ENCODE measurements around the gene SAE1. TPM values are rescaled to one million over a fixed set of nuclear protein-coding genes. Genes with fewer than 3 reads are reported as not detected.
A peak's percentile ranks its signal among the peaks of the same experiment; 100 is the strongest.

Gene SAE1
- polyA plus RNA-seq, 3 donors = 28.3 to 54.2 (median 46.5) TPM

DNA sequence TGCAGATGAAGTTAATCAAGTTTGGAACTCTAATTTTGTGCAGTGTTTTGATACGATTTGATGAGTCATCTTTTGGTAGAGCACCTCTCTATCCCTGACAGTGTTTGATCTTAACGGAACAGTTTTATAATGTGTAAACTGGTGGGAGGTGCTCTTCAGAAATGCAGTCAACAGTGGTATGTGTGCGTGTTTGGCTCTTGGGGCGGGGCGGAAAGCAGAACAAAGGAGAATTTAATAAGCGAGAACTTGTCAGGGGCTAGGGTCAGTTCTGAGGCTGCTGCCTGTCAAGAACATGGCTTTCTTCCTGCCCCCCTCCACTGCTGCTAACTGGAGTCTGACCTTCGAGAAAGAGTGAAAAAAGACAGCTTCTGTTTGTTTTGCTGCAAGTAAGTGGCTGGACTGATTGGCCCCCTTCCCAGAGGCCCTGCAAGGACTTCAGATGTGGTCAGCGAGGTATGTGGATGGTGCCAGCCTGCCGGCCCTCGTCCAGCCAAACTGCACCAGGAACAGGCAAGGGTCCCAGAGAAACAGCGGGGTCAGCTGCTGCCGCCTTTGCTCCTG lies 59.6 kb downstream of the SAE1 start:
- Mint-ChIP-seq H3K9me3 (no peaks in the 10 kb centered on the region), H3K4me3 (no peak overlapping the region), H3K36me3 (peaks cover 47 to 72% of the 10 kb centered on the region in 2 donors), H3K4me1 (no peaks in the 10 kb centered on the region), H3K27ac (peak overlapping the region in 1 of 7 donors; percentile 78), H3K27me3 (ENCODE audit: low read depth in 3 of 3) (peaks cover 0 to 2% (median 2%) of the 10 kb centered on the region in 3 donors)
- intact Hi-C loops (cut with micrococcal nuclease) = no loop called here
- H3K36me3 ChIP-seq (replicated peaks in 1 of 2; ENCODE audit: control insufficient read depth in 1 of 2, insufficient read depth in 2 of 2, low read length in 2 of 2) = peaks cover 27 to 71% of the 10 kb centered on the region in 2 donors
- no peaks in the 10 kb centered on the region for H4K20me1 ChIP-seq (ENCODE audit: insufficient read depth, low read length)
- H3K4me2 ChIP-seq (replicated peaks; ENCODE audit: extremely low read depth, low read length, poor library complexity, severe bottlenecking) = no peak overlapping the region
- no peak for DNase-seq
- H3K4me3 ChIP-seq (replicated peaks in 1 of 3; ENCODE audit: low read depth in 2 of 3, low read length in 3 of 3) = no peak overlapping the region
- H3K4me1 ChIP-seq (ENCODE audit: control insufficient read depth in 1 of 2, insufficient read depth in 2 of 2, low read length in 2 of 2) = no peaks in the 10 kb centered on the region
- TF ChIP-seq, protein P1, sequence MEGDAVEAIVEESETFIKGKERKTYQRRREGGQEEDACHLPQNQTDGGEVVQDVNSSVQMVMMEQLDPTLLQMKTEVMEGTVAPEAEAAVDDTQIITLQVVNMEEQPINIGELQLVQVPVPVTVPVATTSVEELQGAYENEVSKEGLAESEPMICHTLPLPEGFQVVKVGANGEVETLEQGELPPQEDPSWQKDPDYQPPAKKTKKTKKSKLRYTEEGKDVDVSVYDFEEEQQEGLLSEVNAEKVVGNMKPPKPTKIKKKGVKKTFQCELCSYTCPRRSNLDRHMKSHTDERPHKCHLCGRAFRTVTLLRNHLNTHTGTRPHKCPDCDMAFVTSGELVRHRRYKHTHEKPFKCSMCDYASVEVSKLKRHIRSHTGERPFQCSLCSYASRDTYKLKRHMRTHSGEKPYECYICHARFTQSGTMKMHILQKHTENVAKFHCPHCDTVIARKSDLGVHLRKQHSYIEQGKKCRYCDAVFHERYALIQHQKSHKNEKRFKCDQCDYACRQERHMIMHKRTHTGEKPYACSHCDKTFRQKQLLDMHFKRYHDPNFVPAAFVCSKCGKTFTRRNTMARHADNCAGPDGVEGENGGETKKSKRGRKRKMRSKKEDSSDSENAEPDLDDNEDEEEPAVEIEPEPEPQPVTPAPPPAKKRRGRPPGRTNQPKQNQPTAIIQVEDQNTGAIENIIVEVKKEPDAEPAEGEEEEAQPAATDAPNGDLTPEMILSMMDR (IDR thresholded peaks at IDR 0.05) = no peak
- H3K27me3 ChIP-seq (ENCODE audit: control insufficient read depth in 2 of 2, insufficient read depth in 2 of 2, low read length in 2 of 2) = no peaks in the 10 kb centered on the region
- H2AFZ ChIP-seq (ENCODE audit: insufficient read depth, low read depth, low read length, poor library complexity, severe bottlenecking) = no peak overlapping the region
- H3K9ac ChIP-seq (ENCODE audit: insufficient read depth, low read length, poor library complexity, severe bottlenecking) = no peak overlapping the region
- H3K9me3 ChIP-seq (replicated peaks in 1 of 2; ENCODE audit: control insufficient read depth in 1 of 2, insufficient read depth in 1 of 2, low read length in 2 of 2) = no peaks in the 10 kb centered on the region
- no peaks in the 10 kb centered on the region for H3K79me2 ChIP-seq (ENCODE audit: insufficient read depth, low read length)
- WGBS (ENCODE audit: insufficient coverage) = 89% methylated on average over 7 of the region's 12 CpGs
- no peak overlapping the region for H3K27ac ChIP-seq (ENCODE audit: low read depth in 1 of 2, low read length in 2 of 2)

DNA sequence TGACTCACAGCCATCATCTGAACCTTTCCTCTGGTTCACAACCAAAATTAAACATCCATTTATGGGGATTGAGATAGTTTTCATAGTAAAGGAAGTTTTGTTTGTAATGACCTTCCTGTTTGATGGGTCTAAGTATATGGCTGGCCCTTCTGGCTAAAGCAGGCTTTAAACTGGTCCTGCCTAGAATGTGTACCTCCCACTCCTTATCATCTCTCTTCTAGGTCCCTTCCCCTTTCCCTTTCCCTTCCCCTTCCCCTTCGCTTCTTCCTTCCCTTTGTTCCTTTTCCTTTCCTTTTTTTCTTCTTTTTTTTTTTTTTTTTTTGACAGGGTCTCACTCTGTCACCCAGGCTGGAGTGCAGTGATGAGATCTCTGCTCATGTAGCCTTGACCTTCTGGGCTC lies 64.8 kb downstream of the SAE1 start:
- DNase-seq = no peak
- TF ChIP-seq, protein P1 (IDR thresholded peaks at IDR 0.05) = no peak
- Histone ChIP-seq H2AFZ (ENCODE audit: insufficient read depth, low read depth, low read length, poor library complexity, severe bottlenecking) (no peak overlapping the region), H3K4me1 (ENCODE audit: control insufficient read depth in 1 of 2, insufficient read depth in 2 of 2, low read length in 2 of 2) (no peaks in the 10 kb centered on the region), H3K36me3 (replicated peaks in 1 of 2; ENCODE audit: control insufficient read depth in 1 of 2, insufficient read depth in 2 of 2, low read length in 2 of 2) (peaks cover 25 to 58% of the 10 kb centered on the region in 2 donors), H3K9me3 (replicated peaks in 1 of 2; ENCODE audit: control insufficient read depth in 1 of 2, insufficient read depth in 1 of 2, low read length in 2 of 2) (no peaks in the 10 kb centered on the region), H3K9ac (ENCODE audit: insufficient read depth, low read length, poor library complexity, severe bottlenecking) (no peak overlapping the region), H3K79me2 (ENCODE audit: insufficient read depth, low read length) (no peaks in the 10 kb centered on the region), H3K4me3 (replicated peaks in 1 of 3; ENCODE audit: low read depth in 2 of 3, low read length in 3 of 3) (no peak overlapping the region), H4K20me1 (ENCODE audit: insufficient read depth, low read length) (no peaks in the 10 kb centered on the region), H3K27me3 (ENCODE audit: control insufficient read depth in 2 of 2, insufficient read depth in 2 of 2, low read length in 2 of 2) (no peaks in the 10 kb centered on the region), H3K27ac (ENCODE audit: low read depth in 1 of 2, low read length in 2 of 2) (no peak overlapping the region), H3K4me2 (replicated peaks; ENCODE audit: extremely low read depth, low read length, poor library complexity, severe bottlenecking) (no peak overlapping the region)
- no peaks in the 10 kb centered on the region for H3K9me3 Mint-ChIP-seq
- intact Hi-C loops (cut with micrococcal nuclease) = no loop called here
- no peaks in the 10 kb centered on the region for H3K4me1 Mint-ChIP-seq
- H3K27ac Mint-ChIP-seq = peak overlapping the region in 2 of 7 donors; percentile 23 to 56
- H3K27me3 Mint-ChIP-seq (ENCODE audit: low read depth in 3 of 3) = peaks cover 0 to 3% (median 0%) of the 10 kb centered on the region in 3 donors
- peaks cover 43 to 68% of the 10 kb centered on the region in 2 donors for H3K36me3 Mint-ChIP-seq
- H3K4me3 Mint-ChIP-seq = no peak overlapping the region
- 50% methylated on average over 1 of the region's 1 CpG for WGBS (ENCODE audit: insufficient coverage)
